ENCODE results near the gene PIAS1.
"Not testable (repeated sequence)": the region's sequence is repeated elsewhere in the genome, so short reads cannot be mapped to it uniquely, and the experiment has no call there.

Gene PIAS1

DNA sequence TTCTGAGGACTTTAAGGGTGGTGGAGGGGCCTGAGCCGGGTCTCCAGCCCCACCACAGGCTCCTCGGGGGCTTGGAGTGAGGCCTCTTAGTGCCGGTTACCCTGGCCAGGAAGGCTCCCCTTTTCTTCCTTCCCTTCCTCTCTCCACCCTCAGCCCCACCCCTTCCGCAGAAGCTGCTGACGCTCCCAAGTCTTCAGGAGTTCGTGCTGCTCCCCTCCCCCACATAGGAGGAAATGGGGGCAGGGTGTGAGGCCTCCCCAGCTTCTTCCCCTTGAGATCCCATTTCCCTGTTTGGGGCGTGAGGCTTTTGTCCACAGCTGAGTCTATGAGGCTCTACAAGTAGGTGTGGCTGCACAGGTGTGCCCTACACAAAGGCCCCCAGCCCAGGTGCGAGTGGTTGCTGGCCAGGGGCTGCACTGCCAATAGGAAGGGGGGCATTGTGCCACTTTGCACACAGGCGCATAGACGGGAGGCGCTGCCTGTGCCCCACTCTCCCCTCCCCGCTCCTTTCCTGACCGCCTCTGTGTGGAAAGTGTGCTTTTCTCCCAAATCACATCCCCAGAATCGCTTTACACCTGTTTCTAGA is 151.9 kb downstream of the PIAS1 start:
- DNase-seq (ENCODE audit: low read depth in 1 of 2, low spot score in 1 of 2), result no peak
- in situ Hi-C loops (cut with HindIII; ENCODE audit: low pct_unique_long_range_greater_than_20kb, low sequenced_read_pairs), result no loop called here
- TF ChIP-seq JUND (IDR thresholded peaks at IDR 0.05; ENCODE audit: low read depth), result no peak

DNA sequence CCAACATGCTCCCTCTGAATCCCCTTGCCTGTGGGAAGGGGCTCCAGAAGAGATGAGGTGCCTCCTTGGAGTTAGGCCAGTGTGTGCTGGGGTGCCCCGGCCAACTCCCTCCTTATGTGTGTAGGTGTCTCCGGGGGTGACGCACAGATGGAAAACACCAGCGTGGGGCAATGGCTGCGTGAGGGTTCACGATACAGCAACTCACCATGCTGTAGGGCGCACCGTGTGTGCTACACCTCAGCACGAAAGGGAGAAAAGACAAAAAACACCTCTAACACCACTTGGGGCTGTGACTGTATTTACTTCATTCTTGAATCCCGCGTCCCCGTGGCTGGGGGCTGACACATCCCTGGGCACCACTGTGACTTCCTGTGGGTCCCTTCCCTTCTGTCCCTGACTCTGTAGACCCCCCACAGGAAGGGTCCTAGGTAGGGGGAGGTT is 152.6 kb downstream of the PIAS1 start:
- no peak for DNase-seq (ENCODE audit: low read depth in 1 of 2, low spot score in 1 of 2)
- TF ChIP-seq JUND (IDR thresholded peaks at IDR 0.05; ENCODE audit: low read depth), result no peak
- in situ Hi-C loops (cut with HindIII; ENCODE audit: low pct_unique_long_range_greater_than_20kb, low sequenced_read_pairs), result no loop called here

DNA sequence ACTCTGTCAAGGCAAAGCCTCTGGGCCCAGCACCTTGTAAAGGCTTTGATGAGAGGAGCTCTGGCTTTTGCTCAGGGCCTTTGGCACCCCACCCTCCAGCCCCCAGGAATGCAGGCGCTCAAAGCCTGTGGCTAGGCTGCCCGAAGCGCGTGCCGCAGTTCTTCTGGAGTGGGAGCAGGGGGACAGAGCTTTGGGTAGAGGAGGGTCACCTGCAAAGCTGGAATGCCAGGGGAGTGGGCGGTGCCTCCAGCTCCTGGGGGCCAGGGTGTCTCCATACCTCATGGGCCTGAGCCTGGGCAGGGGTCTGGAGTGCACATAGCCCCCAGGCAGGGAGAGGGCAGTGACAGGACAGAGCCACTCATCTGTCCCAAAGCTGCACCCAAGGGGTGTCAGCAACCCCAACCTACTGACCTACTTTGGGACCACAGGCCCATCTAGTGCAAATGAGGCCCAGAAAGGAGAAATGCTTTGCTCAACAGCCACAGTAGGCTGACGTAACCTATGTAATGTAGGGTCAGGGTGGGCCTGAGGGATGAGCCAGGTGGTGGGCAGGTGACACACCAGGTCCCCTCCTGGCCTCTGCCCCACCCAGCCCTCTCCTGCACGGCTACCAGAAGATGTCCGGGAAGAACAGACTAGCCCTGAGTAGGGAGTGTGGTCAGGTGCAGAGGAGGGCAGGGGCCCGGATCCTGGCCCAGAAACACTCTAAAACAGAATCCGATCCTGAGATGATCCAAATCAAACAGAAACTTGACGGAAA is 153.2 kb downstream of the PIAS1 start:
- no peak for TF ChIP-seq JUND (IDR thresholded peaks at IDR 0.05; ENCODE audit: low read depth)
- in situ Hi-C loops (cut with HindIII; ENCODE audit: low pct_unique_long_range_greater_than_20kb, low sequenced_read_pairs), result no loop called here
- no peak for DNase-seq (ENCODE audit: low read depth in 1 of 2, low spot score in 1 of 2)

DNA sequence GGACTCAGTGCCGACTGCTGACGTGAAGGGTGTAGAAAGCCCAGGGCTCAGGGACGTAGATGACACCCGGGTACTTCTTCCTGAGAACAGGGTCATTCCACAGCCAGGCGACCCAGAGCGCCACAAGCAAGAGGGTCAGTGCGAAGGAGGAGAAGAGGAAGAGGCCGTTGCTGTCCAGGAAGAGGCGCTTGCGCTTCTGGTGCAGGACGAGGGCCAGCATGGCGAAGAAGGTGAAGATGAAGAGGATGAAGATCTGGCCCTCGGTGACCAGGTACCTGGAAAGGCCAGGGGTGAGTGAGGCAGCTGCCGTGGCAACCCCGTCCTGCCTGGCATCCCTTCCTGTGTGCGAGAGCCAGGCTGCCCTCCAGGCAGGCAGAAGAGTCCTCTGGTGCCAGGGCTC is 154.0 kb downstream of the PIAS1 start:
- DNase-seq (ENCODE audit: low read depth in 1 of 2, low spot score in 1 of 2), result no peak
- TF ChIP-seq JUND (IDR thresholded peaks at IDR 0.05; ENCODE audit: low read depth), result no peak
- in situ Hi-C loops (cut with HindIII; ENCODE audit: low pct_unique_long_range_greater_than_20kb, low sequenced_read_pairs), result no loop called here

DNA sequence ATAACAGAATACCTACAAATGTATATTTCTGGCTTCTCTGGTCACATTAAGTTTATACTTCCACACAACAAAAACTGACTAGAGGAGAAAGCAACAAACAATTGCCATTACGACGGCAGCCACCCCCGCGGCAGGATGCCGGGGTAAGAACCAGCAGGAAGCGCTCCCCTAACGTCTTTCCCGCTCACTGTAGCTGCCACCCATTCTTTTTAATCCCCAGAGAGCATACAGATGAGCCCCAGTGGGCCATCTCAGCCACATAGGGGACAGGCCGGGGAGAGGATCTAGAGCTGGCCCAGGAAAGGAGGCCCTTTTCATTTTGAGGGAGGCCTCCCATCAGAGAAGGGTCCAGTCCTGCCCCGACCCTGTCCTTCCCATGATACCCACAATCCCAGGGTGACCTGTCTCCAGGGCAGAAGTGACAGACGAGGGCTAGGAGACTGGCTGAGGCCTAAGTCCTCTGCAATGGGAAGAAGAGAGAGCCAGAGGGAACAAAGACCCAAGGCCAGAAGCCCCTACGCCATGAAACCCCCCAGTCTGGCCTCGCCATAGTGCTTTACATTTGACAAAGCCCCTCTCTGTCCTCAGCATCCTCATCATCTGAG is 154.6 kb downstream of the PIAS1 start:
- TF ChIP-seq JUND (IDR thresholded peaks at IDR 0.05; ENCODE audit: low read depth), result no peak
- in situ Hi-C loops (cut with HindIII; ENCODE audit: low pct_unique_long_range_greater_than_20kb, low sequenced_read_pairs), result no loop called here
- no peak for DNase-seq (ENCODE audit: low read depth in 1 of 2, low spot score in 1 of 2)

DNA sequence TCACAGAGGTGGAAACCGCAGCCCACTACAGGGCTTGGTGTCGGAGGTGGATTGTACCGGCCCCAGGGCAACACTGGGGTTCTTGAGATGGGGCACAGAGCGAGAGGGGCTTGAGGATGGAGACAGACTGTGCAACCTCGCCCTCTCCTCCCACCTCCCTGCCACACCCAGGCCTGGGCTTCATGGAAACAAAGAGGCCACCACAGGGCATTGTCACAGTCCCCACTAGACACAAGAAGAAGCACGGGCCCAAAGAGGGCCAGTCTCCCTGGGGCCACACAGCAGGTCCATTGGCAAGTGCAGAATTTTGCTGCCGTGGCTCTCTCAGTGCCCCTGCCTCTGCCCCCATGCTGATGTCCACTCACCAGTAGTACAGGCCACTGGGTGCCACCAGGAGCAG is 155.2 kb downstream of the PIAS1 start:
- in situ Hi-C loops (cut with HindIII; ENCODE audit: low pct_unique_long_range_greater_than_20kb, low sequenced_read_pairs), result no loop called here
- DNase-seq (ENCODE audit: low read depth in 1 of 2, low spot score in 1 of 2), result no peak
- TF ChIP-seq JUND (IDR thresholded peaks at IDR 0.05; ENCODE audit: low read depth), result no peak

DNA sequence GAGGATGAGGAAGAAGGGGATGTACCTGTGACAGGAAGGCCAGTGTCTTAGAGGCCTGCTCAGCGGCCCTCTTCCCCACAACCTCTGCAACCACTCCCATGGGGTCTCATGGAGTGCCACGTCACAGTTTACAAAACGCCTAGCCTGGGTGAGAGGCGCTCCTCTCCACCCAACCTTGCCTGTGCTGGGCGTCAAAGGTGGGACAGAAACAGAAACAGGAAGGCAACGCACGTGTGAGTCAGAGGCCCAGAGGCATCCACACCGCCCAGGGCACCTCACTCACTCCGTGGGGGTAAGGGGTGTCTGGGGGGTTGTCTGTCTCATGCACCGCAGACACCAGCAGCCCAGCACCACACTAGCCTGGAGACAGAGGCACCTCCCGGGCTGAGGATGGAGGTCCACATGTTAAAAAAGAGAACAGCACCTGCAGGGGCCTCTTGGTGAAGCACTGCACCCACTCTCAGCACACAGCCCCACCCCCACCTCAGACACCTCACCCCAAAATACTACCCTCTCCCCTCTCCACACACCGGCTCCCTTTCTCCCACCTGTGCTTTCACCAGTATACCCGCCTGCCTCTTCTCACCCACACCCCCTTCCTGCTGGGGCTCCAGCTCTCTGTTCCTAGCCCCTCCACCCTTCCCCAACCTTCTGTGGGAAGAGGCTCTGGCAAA is 155.8 kb downstream of the PIAS1 start:
- in situ Hi-C loops (cut with HindIII; ENCODE audit: low pct_unique_long_range_greater_than_20kb, low sequenced_read_pairs), result no loop called here
- TF ChIP-seq JUND (IDR thresholded peaks at IDR 0.05; ENCODE audit: low read depth), result no peak
- no peak for DNase-seq (ENCODE audit: low read depth in 1 of 2, low spot score in 1 of 2)

DNA sequence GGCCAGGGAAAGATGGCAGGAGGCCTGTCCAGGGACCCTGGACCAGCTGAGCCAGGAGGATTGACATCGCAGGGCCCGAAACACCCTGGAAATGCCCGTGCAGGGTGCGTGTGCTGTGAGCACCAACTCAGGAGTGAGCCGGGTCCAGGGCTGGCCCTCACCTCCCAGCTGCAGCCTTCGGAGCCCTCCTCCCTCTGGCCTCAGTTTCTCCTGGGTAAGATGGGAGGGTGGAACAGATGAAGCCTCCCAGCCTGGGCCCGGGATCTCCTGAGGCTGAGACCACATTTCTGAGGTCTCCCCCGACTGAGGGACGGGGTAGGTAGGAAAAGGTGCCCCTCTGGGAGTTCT is 156.3 kb downstream of the PIAS1 start:
- in situ Hi-C loops (cut with HindIII; ENCODE audit: low pct_unique_long_range_greater_than_20kb, low sequenced_read_pairs), result no loop called here
- no peak for DNase-seq (ENCODE audit: low read depth in 1 of 2, low spot score in 1 of 2)

DNA sequence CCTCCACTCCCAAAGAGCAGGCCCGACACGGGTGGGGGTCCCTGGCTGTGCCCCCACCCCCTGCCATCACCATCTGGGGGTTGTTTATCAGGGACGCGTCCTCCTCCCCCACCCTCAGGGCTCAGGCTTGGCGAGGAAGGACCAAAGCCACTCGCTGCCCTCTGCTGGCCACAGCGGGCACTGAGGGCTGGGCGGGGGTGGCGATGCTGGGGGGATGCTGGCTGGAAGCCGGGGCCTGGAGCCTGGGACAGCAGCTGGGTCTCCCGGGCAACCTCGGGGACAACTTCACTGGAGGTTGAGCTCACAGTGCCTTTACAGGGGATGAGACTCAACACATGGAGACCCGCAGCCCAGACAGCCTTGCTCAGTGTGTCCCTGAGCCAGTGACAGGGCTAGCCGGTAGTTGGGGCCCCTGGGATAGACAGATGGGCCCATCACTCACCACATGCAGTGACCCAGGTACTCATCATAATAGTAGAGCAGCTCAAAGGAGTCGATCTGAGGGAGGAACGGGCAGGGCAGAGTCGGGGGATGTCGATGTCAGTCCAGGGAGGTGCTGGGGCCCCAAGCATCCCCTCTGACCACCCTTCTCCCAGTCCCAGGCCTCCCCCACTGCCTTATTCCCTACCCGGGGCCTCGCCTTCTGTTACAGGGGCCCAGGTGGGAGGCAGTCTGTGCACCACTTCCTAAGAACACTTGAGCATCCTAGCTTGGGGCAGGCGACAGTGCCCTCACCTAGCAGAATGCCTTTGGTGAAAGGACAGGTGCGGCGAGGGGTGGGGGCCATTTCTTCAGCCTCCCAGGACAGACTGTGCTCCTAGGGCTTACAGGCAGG is 156.9 kb downstream of the PIAS1 start:
- in situ Hi-C loops (cut with HindIII; ENCODE audit: low pct_unique_long_range_greater_than_20kb, low sequenced_read_pairs), result no loop called here
- peak in 1 of 2 experiments; percentile 47 for DNase-seq (ENCODE audit: low read depth in 1 of 2, low spot score in 1 of 2)
- no peak for TF ChIP-seq JUND (IDR thresholded peaks at IDR 0.05; ENCODE audit: low read depth)

More for the DNA sequence above, 156.3 kb downstream of the PIAS1 start:
- TF ChIP-seq JUND (IDR thresholded peaks at IDR 0.05; ENCODE audit: low read depth), result no peak

DNA sequence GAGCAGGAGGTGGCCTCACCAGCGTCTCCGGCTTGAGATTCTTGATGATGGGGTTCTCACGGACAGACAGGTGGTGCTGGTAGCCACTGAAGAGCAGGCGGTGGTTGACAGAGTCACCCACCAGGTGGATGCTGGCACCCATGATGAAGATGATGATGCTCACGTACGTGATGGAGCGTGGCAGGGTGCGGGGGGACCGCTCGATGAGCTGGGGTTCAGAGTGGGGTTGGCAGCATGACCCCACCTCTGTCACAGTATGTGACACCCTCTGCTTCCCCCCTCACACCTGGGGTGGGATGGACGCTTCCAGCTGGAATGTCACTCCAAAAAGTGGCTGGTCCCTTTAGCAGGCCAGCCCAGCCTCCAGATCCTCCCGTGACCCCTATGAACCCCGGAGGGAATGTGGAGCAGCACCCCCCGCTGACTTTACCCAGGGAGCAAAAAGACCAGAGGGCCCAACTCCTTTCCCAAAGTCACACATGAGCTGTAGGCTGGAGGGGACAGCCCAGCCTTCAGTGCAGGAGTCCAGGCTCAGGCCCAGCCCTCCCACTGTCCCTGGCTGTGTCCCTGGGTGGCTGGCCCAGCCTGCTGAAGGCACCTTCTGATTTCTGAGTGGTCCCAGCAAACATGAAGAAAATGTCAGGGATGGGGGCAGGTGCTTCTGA is 157.7 kb downstream of the PIAS1 start:
- DNase-seq (ENCODE audit: low read depth in 1 of 2, low spot score in 1 of 2), result no peak
- no peak for TF ChIP-seq JUND (IDR thresholded peaks at IDR 0.05; ENCODE audit: low read depth)
- in situ Hi-C loops (cut with HindIII; ENCODE audit: low pct_unique_long_range_greater_than_20kb, low sequenced_read_pairs), result no loop called here

DNA sequence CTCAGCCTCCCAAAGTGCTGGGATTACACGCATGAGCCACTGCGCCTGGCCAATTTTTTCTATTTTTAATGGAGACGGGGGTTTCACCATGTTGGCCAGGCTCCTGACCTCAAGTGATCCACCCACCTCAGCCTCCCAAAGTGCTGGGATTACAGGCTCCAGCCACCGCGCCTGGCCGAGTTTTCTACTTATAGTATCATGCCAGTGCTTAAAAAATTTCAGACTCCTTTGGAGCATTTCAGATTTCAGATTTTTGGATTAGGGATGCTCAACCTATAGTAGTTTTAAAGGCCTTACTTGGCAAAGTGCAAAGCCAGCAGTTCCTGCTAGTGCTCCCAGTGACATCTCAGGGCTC is 159.4 kb downstream of the PIAS1 start:
- DNase-seq (ENCODE audit: low read depth in 1 of 2, low spot score in 1 of 2); in situ Hi-C loops (cut with HindIII; ENCODE audit: low pct_unique_long_range_greater_than_20kb, low sequenced_read_pairs): not testable (repeated sequence)
